Activated naive CD4-positive, alpha-beta T cell treated with Interleukin-2 at 50 U/mL for 16 hours (primary cell): ENCODE results near the gene ANKRD11.
A peak's percentile ranks its signal among the peaks of the same experiment; 100 is the strongest.
"Not testable (repeated sequence)": the region's sequence is repeated elsewhere in the genome, so short reads cannot be mapped to it uniquely, and the experiment has no call there.

Source experiments
- DNase-seq: peaks from one replicate; pipeline ENCODE4 v3.0.0-alpha.2; 2020

Gene ANKRD11

GRCh38 chr16:89423681-89424260, 66.6 kb downstream of the ANKRD11 start:
- DNase-seq, result no peak

GRCh38 chr16:89422905-89423630, 67.3 kb downstream of the ANKRD11 start:
- peak; percentile 67 for DNase-seq

- DNase-seq, result peak; percentile 60
These were observed 67.8 kb downstream of the ANKRD11 start for GRCh38 chr16:89422527-89422904.

DNA sequence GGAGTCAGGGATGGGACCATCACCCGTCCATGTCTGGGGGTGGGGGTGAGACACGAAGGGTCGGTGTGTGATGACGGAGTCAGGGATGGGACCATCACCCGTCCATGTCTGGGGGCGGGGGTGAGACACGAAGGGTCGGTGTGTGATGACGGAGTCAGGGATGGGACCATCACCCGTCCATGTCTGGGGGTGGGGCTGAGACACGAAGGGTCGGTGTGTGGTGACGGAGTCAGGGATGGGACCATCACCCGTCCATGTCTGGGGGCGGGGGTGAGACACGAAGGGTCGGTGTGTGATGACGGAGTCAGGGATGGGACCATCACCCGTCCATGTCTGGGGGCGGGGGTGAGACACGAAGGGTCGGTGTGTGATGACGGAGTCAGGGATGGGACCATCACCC, 69.1 kb downstream of the ANKRD11 start:
- DNase-seq, result not testable (repeated sequence)

DNA sequence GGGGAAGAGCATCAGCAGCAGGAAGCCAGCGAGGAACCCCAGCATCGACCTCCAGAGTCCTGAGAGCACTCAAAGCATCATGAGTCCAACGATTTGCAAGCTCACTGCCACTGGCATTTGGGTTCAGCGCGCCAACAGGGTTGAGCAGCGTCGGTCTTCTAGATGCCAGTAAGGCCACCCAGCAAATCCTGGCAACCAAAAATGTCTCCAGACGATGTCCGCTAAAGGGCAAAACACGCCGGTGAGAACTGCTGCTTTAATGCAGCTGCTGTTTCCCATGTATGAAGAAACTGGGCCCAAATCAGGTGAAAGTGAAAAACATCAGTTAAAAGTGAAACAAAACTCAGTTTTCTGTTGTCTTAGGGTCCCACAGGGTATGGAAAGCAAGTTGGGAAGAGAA, 70.2 kb downstream of the ANKRD11 start:
- no peak for DNase-seq

DNA sequence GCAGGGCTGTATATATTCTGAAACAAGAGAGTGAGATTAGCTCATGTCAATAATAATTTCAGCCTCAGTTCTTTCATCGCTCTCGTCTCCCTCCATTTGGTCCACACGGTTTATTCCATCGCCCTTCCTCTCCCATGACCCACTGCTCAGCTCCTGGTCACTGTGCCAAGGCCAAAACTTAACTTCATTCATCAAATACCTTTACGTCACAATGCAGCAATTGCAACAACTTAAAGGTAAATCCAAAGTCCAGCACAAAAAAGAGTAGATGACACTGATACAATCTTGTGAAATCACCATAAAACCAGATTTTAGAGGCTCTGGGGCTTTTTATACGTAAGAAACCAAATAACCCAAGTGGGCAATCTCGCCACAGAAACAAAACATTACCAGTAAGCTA, 72.0 kb downstream of the ANKRD11 start:
- DNase-seq, result no peak

- no peak for DNase-seq
These were observed 73.0 kb downstream of the ANKRD11 start for GRCh38 chr16:89417352-89417751.

DNA sequence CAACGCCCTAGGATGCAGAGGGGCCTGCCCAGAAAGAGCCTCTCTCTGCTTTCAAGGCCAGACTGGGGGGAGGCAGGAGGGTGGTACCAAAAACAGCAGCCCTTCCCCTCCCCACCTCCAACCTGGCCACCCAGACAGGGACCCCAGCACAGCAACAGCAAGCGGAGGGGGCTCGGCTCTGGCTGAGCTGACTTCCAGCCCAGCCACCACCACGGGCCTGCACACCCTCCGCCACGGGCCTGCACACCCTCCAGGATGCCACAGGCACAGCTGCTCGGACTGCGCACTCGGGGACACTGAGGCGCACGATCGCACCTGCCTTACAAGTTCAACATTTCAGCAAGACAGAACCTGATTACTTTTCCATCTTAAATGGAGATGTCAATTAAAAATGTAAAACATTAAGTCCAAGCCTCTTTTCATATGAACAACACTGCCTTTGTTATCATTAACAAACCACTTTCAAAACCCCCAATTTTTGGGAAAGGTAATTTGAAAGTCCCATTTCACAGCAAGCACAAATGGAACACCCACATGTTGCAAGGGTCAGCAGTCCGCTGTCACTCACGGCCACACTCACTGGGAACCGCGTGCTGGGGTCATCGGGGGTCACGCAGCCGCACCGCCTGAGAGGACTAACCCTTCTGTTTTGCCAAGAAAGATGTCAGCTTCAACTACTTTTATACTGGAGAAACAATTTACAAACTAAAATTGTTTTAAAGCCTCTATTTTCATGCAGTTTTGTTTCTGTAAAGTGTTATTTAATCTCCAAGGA, 76.4 kb downstream of the ANKRD11 start:
- no peak for DNase-seq

GRCh38 chr16:89412811-89413210, 77.5 kb downstream of the ANKRD11 start:
- DNase-seq, result no peak

DNA sequence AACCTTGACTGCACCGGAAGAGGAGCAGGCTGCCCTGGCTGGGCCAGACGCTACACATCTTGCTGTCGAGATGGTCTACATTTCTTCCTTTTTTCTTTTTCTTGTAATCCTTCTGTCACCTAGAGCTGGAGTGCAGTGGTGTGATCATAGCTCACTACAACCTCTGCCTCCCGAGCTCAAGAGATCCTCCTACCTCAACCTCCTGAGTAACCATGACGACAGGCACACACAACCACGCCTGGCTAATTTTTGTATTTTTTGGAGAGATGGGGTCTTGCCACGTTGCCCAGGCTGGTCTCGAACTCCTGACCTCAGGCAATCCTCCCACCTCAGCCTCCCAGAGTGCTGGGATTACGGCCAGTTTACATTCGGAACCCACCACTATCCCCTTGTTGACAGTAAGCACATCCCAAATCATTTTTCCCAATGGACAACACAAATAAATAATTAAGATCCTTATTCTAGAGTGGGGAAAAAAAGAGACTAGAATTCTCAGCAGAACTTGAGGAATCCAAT, 79.0 kb downstream of the ANKRD11 start:
- DNase-seq, result no peak

DNA sequence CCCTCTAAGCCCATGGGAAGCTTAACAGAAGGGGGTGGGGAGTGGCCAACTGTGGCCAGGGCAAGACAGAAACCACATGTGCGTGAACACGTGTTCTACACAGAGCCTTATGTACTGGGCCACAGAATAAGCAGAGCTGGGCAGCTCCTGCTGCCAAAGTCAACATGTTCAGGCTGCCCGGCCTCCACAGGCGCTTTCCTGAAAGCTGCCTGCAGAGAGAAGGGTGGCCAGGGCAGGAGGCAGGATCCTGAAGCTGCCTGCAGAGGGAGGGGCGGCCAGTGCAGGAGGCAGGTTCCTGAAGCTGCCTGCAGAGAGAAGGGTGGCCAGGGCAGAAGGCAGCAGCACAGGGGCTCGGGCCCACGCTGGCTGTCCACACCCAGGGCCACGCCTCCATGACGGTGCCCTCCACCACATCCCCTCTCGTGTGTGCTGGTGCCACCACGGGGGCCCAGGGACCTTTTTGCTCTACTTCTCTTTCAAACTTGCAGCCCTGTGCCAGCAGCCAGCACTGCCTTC, 79.5 kb downstream of the ANKRD11 start:
- peak; percentile 28 for DNase-seq

GRCh38 chr16:89410322-89410721, 80.0 kb downstream of the ANKRD11 start:
- DNase-seq, result no peak

- peak; percentile 67 for DNase-seq
These were observed 81.1 kb downstream of the ANKRD11 start for GRCh38 chr16:89409161-89409711.

DNA sequence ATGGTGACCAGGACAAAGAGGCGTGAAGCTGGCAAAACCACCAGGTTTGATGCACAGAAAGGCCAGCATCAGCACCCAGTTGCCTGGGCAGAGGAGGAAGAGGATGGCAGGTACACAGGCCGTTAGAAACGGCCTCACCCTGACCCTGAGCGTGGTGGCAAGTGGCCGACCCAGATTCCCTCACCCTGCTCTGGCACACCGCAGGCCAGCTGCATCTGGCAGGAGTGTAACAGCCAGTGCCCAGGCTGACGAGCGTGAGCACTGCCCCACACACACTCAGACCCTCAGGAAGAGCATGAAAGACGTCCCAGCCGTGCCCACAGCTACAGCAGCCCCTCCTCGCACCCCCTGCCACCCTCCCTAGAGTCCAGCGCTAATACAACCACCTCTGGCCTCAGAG, 82.0 kb downstream of the ANKRD11 start:
- DNase-seq, result no peak

DNA sequence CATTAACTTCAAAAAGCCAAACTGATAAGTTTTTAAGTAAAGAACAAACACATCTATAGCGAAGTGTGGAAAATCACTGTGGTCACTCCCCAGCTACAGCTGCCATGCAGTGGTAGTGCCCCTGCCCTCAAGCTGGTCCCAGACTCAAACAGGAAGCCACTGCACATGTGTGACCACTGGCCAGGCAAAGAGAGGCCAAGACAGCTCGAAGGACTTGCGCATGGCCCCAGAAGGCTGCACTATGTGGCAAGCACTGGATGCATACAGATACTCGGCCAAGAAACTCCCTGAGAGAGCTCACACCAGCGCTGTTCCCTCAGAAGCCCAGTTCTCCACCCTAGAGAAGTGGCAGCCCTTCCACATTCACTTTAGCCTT, 82.4 kb downstream of the ANKRD11 start:
- no peak for DNase-seq

DNA sequence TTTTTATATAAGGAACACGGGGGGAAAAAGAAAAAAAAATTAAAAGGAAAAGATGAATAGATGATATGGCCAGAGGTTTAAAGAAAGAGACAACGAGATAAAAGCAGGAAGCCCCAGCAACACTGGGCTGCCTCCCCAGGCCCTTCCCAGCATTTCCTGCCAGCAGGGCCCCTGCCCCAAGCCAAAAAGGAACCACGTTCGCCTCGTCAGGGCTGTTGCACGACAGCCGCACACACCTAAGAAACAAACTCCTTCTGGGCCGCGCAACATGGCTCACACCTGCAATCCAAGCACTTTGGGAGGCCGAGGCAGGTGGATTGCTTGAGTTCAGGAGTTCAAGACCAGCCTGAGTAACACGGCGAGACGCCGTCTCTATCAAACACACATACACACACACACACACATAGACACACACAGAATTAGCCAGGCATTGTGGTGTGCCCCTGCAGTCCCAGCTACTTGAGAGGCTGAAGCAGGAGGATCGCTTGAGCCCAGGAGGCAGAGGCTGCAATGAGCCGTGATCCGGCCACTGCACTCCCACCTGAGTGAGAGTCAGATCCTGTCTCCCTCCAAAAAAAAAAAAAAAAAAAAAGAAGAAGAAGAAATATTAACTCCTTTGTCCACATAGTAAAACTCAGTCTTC, 83.0 kb downstream of the ANKRD11 start:
- DNase-seq, result no peak

DNA sequence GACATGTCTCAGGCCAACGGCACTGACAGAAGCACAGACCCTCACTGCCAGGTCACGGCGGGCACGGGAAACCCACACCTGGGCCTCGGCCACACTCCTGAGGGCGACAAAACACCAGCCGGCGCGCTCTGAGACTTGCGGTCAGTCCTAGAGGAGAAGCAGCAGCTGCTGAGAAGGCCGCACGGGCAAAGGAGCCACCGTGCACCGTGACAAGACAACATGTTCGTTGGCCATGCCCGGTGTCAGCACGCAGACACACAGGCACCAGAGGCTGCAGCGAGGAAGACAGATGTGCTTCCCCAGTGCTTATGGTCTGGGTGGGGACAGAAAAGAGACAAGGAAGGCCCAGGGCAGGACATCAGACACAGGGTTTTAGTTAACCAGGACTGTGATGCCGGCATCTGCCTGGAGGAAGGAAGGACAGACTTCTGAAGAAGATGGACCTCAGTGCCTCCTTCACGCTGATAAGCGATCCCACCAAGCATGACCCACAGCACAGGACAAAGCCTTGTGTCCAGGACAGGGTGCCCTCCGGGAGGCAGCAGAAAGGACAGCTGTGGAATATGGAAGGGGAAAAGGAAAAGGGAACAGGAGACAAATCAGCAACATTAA, 84.0 kb downstream of the ANKRD11 start:
- no peak for DNase-seq

- no peak for DNase-seq
These were observed 85.8 kb downstream of the ANKRD11 start for GRCh38 chr16:89404561-89404960.

DNA sequence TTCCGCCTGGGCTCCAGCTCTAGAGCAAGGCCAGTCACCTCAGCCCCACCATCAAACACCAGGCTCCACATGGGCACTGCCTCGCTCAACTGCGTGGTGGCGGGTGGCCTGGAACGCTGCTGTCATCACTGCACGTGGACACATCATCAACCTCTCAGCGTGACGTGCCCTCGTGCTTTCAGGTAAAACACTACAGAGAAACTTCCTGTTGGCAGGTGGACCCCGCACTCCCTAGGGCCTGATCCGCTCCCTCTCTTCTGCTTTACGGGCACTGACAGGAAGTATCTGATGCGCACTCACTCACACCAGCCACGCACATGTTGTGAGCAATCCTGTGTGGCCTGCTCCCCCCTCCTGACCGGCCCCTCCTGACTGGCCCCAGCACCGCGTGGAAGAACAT, 87.4 kb downstream of the ANKRD11 start:
- no peak for DNase-seq

DNA sequence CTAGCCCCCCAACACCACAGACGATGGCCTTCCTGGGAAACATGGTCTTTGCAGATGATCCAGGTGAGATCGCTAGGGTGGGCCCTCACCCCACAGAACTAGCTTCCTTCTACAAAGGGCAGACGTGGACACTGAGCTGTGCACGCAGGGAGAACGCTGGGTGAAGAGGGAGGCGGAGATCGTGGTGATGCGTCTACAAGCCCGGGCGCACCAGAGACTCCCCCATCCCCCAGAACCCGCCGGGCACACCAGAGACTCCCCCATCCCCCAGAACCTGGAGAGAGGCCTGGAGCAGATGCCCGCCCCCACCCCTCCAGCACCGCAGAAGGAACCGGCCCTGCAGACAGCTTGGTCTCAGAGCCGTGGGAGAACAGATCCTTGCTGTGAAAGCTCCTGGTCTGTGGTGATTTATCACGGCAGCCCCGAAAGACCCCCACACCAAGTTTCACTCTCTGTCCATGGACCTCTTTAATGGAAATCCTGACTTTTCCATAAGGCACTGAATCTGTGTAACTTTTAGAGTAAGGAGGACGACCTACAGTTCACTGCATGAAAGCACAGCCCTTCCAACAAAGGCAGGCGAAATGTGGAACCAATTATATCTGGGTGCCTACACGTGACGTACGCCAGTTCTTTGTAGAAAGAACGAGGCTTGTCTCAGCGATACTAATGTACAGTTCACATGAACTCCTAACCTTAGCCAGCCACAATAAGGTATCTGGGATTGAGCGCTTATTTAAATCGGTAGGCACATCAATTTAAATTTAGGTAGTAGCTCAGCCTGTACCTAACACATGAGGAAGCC, 88.5 kb downstream of the ANKRD11 start:
- DNase-seq, result no peak

DNA sequence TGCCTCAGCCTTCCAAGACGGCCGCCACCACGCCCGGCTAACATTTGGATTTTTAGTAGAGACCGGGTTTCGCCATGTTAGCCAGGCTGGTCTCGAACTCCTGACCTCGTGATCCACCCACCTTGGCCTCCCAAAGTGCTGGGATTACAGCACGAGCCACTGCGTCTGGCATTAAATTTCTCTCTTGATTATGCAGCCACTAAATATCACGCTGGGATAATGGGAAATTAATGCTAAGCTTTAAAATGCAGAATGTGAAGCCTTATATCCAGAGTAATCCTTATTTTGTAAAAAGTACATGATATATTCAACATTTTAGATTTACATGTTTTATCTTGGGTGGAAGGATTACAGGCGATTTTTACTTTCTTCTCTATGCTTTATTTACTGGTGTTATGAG, 89.2 kb downstream of the ANKRD11 start:
- DNase-seq, result no peak

DNA sequence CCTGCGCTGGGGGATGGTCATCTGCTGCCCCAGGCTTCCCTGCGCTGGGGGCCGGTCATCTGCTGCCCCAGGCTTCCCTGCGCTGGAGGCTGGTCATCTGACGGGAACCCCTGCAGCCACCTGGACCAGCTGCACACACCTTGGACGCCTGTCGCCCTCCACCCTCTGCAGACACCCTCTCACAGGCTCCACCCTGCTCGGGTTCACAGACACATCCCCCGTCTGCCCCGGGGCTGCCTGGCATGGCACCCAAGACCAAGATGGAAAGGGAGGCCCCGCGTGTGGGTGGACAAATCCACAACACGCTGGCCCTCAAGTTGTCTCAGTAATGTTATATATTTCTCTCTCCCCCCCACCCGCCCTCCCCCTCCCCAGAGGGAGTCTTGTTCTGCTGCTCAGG, 89.6 kb downstream of the ANKRD11 start:
- no peak for DNase-seq
